HepG2 (cell line): Measurements from ENCODE around the gene CCDC170. TPM values are rescaled to one million over a fixed set of nuclear protein-coding genes. Genes with fewer than 3 reads are reported as not detected.

ENCODE experiments used
- AFF4 ChIP-seq: sonication (generic); formaldehyde crosslinking; IDR thresholded peaks from 2 replicates; pipeline ENCODE4 v1.4.0; 2020; ENCODE audit warnings: missing genetic modification reagents
- MIER2 ChIP-seq: IDR thresholded peaks from 2 replicates; pipeline ENCODE4 v1.6.1; 2016; ENCODE audit warnings: missing biosample characterization, missing genetic modification reagents
- NR2F1 ChIP-seq, 2 experiments: fragments of 450-650 bp in 1 of 2; formaldehyde crosslinking in 1 of 2; IDR thresholded peaks; 2 replicates each; pipeline versions ENCODE4 v1.5.0 to v1.6.1; 2016 to 2020; ENCODE audit warnings: mild to moderate bottlenecking in 1 of 2, missing compliant biosample characterization in 1 of 2, missing genetic modification reagents in 1 of 2, moderate library complexity in 1 of 2
- NR2F2 ChIP-seq: IDR thresholded peaks from 2 replicates; pipeline ENCODE4 v1.6.1; 2012; ENCODE audit warnings: low read depth, inconsistent platforms, borderline replicate concordance
- PPARG ChIP-seq: conservative IDR thresholded peaks from 2 replicates; pipeline ENCODE4 v1.6.1; 2016; ENCODE audit warnings: missing biosample characterization, missing genetic modification reagents
- RARA ChIP-seq: IDR thresholded peaks from 2 replicates; pipeline ENCODE4 v1.6.1; 2016; ENCODE audit warnings: missing genetic modification reagents, missing compliant biosample characterization
- RBFOX2 ChIP-seq: fragments of 200-400 bp; formaldehyde crosslinking; IDR thresholded peaks from 2 replicates; pipeline ENCODE4 v1.6.1; 2017; ENCODE audit warnings: low read depth, mild to moderate bottlenecking, low read length
- SMC3 ChIP-seq: IDR thresholded peaks from 2 replicates; pipeline ENCODE4 v1.6.1; 2011; ENCODE audit warnings: low read length, improper control_type of control experiment
- ZKSCAN1 ChIP-seq: fragments of 150-350 bp; IDR thresholded peaks from 2 replicates; pipeline ENCODE4 v1.6.1; 2014; ENCODE audit warnings: low read length
- ZNF24 ChIP-seq: fragments of 450-650 bp; IDR thresholded peaks from 2 replicates; pipeline ENCODE4 v1.6.1; 2017; ENCODE audit warnings: antibody characterized with exemption, mild to moderate bottlenecking
- ZNF609 ChIP-seq: sonication (generic); formaldehyde crosslinking; IDR thresholded peaks from 2 replicates; pipeline ENCODE4 v1.4.0; 2020; ENCODE audit warnings: mild to moderate bottlenecking, missing genetic modification reagents, borderline replicate concordance
- ZNF737 ChIP-seq: sonication (generic); formaldehyde crosslinking; IDR thresholded peaks from 2 replicates; pipeline ENCODE4 v1.5.0; 2020; ENCODE audit warnings: missing genetic modification reagents, mild to moderate bottlenecking, borderline replicate concordance
- polyA plus RNA-seq, 8 experiments: library from polyadenylated mRNA; depleted of rRNA in 3 of 8; stranded (reverse) in 7 of 8; unstranded in 1 of 8; fragments of >200 nt; fragmentation: Illumina TruSeq in 4 of 8; extraction: Trizol in 4 of 8; gene quantifications; 2 replicates each; pipeline versions ENCODE4 v1.2.1 to v1.2.3, GENCODE V29; 2011 to 2016; ENCODE audit warnings: low read depth in 4 of 8, missing spikeins in 1 of 8, mixed read lengths in 1 of 8; ENCODE audit not compliant: insufficient read depth in 1 of 8
- total RNA-seq, 5 experiments: library from RNA; depleted of rRNA; stranded (reverse); fragments of >200 nt; fragmentation: Illumina TruSeq; extraction: Trizol; gene quantifications; 2 replicates each; pipeline ENCODE4 v1.2.3, GENCODE V29; 2016; ENCODE audit warnings: low read depth in 1 of 5

CCDC170 gene
- total and polyA plus RNA-seq, 2 of the 13 experiments (the other 11 are each of a cell fraction or from before 2014, with no cell fraction given) = 0.90 to 5.1 TPM

- TF ChIP-seq PPARG (peak; percentile 77; the same call in 1 of the 2 replicates), MIER2 (CRISPR knock-in tag) (0 out of 2 replicates have a peak, but pooled peaks have one; percentile 26), RBFOX2 (peak; percentile 14; the same call in 1 of the 2 replicates), NR2F2 (peak; percentile 45; the same call in 1 of the 2 replicates), ZNF24 (no peak), AFF4 (0 out of 2 replicates have a peak, but pooled peaks have one; percentile 66), RARA (0 out of 2 replicates have a peak, but pooled peaks have one; percentile 49), SMC3 (no peak), ZKSCAN1 (peak; percentile 60; the same call in 1 of the 2 replicates), NR2F1 (CRISPR knock-in tag; IDR thresholded peaks at IDR 0.05) (peak; percentile 1 to 70; a peak in 2 of 4 replicates), ZNF609 (CRISPR knock-in tag) (no peak), ZNF737 (CRISPR knock-in tag) (no peak)
These were observed 42.3 kb upstream of the CCDC170 start (continued) for GRCh38 chr6:151451417-151451949.
